Measurements from ENCODE around the gene GGT1. TPM values are rescaled to one million over a fixed set of nuclear protein-coding genes. Genes with fewer than 3 reads are reported as not detected.

Gene GGT1
- total RNA-seq, 1 donor from 2014 or later: 16.9 TPM

- no peaks in the 10 kb centered on the region for H3K9me3 Mint-ChIP-seq (ENCODE audit: low read depth)
- no peak overlapping the region for H3K27ac Mint-ChIP-seq
- TF ChIP-seq, protein P1, sequence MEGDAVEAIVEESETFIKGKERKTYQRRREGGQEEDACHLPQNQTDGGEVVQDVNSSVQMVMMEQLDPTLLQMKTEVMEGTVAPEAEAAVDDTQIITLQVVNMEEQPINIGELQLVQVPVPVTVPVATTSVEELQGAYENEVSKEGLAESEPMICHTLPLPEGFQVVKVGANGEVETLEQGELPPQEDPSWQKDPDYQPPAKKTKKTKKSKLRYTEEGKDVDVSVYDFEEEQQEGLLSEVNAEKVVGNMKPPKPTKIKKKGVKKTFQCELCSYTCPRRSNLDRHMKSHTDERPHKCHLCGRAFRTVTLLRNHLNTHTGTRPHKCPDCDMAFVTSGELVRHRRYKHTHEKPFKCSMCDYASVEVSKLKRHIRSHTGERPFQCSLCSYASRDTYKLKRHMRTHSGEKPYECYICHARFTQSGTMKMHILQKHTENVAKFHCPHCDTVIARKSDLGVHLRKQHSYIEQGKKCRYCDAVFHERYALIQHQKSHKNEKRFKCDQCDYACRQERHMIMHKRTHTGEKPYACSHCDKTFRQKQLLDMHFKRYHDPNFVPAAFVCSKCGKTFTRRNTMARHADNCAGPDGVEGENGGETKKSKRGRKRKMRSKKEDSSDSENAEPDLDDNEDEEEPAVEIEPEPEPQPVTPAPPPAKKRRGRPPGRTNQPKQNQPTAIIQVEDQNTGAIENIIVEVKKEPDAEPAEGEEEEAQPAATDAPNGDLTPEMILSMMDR (IDR thresholded peaks at IDR 0.05; ENCODE audit: unreplicated experiment): no peak
- H3K27me3 Mint-ChIP-seq: no peaks in the 10 kb centered on the region
- no peak overlapping the region for H3K4me3 Mint-ChIP-seq (ENCODE audit: low read depth)
- H3K4me1 Mint-ChIP-seq (ENCODE audit: low read depth): peaks cover 10% of the 10 kb centered on the region
- H3K36me3 Mint-ChIP-seq (ENCODE audit: insufficient read depth): peaks cover 9% of the 10 kb centered on the region
- DNase-seq (ENCODE audit: low spot score, unreplicated experiment): no peak
Measured at GRCh38 chr22:24563246-24563645, 39.7 kb upstream of the GGT1 start.

DNA sequence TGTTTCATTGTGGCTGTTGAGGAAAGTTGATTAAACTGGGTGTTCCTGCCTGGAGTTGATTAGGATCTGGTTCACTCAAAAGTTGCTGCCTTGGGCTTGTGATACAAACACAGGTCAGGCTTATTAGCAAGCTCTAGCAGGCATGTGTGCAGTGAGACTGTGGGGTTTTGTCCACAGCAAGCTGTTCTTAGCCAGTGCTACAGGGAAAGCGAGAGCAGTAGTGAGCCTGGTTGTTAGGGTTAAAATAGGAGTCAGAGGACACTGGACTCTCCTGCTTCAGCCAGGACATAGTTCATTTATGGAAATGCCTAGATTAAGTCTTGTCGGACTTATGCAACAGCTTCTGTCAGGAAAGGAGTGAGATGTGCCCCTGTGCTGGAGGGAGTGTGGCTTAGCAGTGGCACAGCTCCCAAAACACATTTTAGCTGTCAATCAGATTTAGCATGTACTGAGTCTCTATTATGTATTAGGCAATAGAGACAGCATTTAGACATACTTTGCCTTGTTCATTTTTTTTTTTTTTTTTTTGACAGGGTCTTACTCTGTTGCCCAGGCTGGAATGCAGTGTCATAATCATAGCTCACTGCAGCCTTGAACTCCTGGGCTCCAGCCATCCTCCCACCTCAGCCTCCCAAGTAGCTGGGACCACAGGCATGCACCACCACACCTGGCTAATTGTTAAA, 38.5 kb upstream of the GGT1 start:
- TF ChIP-seq, protein P1 (IDR thresholded peaks at IDR 0.05; ENCODE audit: unreplicated experiment): no peak
- Mint-ChIP-seq H3K4me1 (ENCODE audit: low read depth) (peaks cover 6% of the 10 kb centered on the region), H3K27ac (no peak overlapping the region)

DNA sequence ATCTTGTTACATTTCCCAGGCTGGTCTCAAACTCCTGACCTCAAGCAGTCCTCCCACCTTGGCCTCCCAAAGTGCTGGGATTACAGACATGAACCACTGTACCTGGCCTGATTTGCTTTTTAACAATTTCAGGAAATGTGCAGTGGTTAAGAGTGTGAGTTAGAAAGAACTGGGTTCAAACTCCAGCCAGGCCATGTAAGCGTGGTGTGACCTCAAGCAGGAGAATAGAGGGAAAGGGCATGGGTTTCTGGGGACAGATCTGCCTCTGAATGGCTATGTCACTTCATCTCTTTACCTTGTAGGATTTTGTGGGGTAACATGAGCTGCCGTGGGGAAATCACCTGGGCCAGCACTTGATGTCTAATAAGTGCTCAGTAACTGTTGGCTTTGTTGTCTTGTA, 37.9 kb upstream of the GGT1 start:
- Mint-ChIP-seq H3K27ac (no peak overlapping the region), H3K27me3 (no peaks in the 10 kb centered on the region), H3K36me3 (ENCODE audit: insufficient read depth) (peaks cover 5% of the 10 kb centered on the region), H3K4me1 (ENCODE audit: low read depth) (peaks cover 6% of the 10 kb centered on the region), H3K9me3 (ENCODE audit: low read depth) (no peaks in the 10 kb centered on the region), H3K4me3 (ENCODE audit: low read depth) (no peak overlapping the region)
- TF ChIP-seq, protein P1 (IDR thresholded peaks at IDR 0.05; ENCODE audit: unreplicated experiment): no peak
- no peak for DNase-seq (ENCODE audit: low spot score, unreplicated experiment)

More for the DNA sequence above, 38.5 kb upstream of the GGT1 start:
- peaks cover 5% of the 10 kb centered on the region for H3K36me3 Mint-ChIP-seq (ENCODE audit: insufficient read depth)
- no peaks in the 10 kb centered on the region for H3K27me3 Mint-ChIP-seq
- no peaks in the 10 kb centered on the region for H3K9me3 Mint-ChIP-seq (ENCODE audit: low read depth)
- H3K4me3 Mint-ChIP-seq (ENCODE audit: low read depth): no peak overlapping the region
- no peak for DNase-seq (ENCODE audit: low spot score, unreplicated experiment)

DNA sequence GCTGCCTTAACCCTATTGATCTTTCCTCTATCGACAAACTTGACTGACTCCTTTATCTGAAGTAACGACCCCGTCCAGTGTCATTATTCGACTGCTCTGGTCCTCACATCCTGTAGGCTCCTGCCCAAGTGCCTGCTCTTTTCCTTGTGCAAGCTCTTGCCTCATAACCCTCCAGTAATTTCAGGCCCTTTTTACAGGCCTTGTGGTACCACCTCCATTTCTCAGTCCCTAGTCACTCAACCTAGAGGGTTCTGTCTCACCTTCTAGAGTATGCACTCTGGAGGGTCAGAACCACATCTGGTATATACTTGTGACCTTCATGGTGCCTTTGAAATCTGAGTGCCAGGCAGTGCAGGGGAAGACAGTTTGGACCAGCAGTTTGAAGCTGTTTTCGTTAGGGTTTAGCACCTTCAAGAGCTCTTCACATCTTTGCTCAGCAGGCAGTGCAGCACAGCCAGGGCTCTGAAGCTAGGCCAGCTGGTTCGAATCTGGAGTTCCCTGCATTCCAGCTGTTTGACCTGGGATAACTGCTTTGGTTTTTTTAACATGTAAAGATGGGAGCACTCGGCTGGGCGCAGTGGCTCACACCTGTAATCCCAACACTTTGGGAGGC, 36.0 kb upstream of the GGT1 start:
- peak overlapping the region; percentile 57 for H3K27ac Mint-ChIP-seq
- TF ChIP-seq, protein P1 (IDR thresholded peaks at IDR 0.05; ENCODE audit: unreplicated experiment): no peak
- H3K9me3 Mint-ChIP-seq (ENCODE audit: low read depth): no peaks in the 10 kb centered on the region
- peaks cover 8% of the 10 kb centered on the region for H3K36me3 Mint-ChIP-seq (ENCODE audit: insufficient read depth)
- H3K27me3 Mint-ChIP-seq: no peaks in the 10 kb centered on the region
- peaks cover 6% of the 10 kb centered on the region for H3K4me1 Mint-ChIP-seq (ENCODE audit: low read depth)
- no peak overlapping the region for H3K4me3 Mint-ChIP-seq (ENCODE audit: low read depth)
- DNase-seq (ENCODE audit: low spot score, unreplicated experiment): no peak

DNA sequence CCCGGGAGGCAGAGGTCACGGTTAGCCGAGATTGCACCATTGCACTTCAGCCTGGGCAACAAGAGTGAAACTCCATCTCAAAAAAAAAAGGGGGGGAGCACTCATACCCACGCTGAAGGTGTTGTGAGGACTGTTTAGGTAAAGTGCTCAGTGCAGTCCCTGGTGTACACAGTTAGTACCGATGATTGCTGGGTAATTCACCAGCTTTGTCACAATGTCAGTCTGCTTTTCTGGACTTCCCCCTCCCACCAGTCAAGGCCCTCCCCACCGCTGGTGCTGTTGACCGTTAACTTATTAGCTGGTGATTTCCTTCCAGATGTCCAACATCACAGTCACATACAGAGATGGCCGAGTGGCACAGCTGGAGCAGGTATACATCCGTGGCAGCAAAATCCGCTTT, 35.3 kb upstream of the GGT1 start:
- DNase-seq (ENCODE audit: low spot score, unreplicated experiment): no peak
- no peaks in the 10 kb centered on the region for H3K27me3 Mint-ChIP-seq
- H3K27ac Mint-ChIP-seq: no peak overlapping the region
- TF ChIP-seq, protein P1 (IDR thresholded peaks at IDR 0.05; ENCODE audit: unreplicated experiment): no peak
- peaks cover 8% of the 10 kb centered on the region for H3K36me3 Mint-ChIP-seq (ENCODE audit: insufficient read depth)
- peaks cover 6% of the 10 kb centered on the region for H3K4me1 Mint-ChIP-seq (ENCODE audit: low read depth)
- no peak overlapping the region for H3K4me3 Mint-ChIP-seq (ENCODE audit: low read depth)
- no peaks in the 10 kb centered on the region for H3K9me3 Mint-ChIP-seq (ENCODE audit: low read depth)
